IMR-90 (cell line): Measurements from ENCODE around the gene SLC12A6. TPM values are rescaled to one million over a fixed set of nuclear protein-coding genes. Genes with fewer than 3 reads are reported as not detected.

Experiments
- ATAC-seq: fragments of 200-7000 bp; cut with Tn5 transposase; 2 replicates; pipeline ENCODE4 v1.9.1; 2020; ENCODE audit warnings: low read depth, mild to moderate bottlenecking, moderate library complexity
- BruUV-seq: library from RNA; stranded (reverse); fragments of 400-500 nt; replicated peaks from 2 replicates; lab custom pipeline; 2021; lab: Mats Ljungman, UMichigan
- CTCF ChIA-PET: fragments of 300-600 bp; formaldehyde crosslinking; extraction: SDS; loops from one replicate; lab custom pipeline; 2021; ENCODE audit warnings: antibody characterized with exemption; lab: Yijun Ruan, JAX
- POLR2A ChIA-PET: fragments of 300-600 bp; sonication (Branson Sonifier 250); formaldehyde crosslinking; loops from one replicate; lab custom pipeline; 2022; ENCODE audit warnings: antibody characterized with exemption; ENCODE audit not compliant: unreplicated experiment; lab: Charles Lee
- DNase-seq: peaks from one replicate; pipeline ENCODE4 v3.0.0; 2013
- H2AFZ ChIP-seq: replicated peaks from 2 replicates; pipeline ENCODE3; 2013; ENCODE audit warnings: low read length, mild to moderate bottlenecking; ENCODE audit not compliant: poor library complexity
- H2AK5ac ChIP-seq: 2 replicates; pipeline ENCODE4 v1.6.1; 2013; ENCODE audit warnings: low read depth, low read length, inconsistent platforms
- H2AK9ac ChIP-seq: replicated peaks from 2 replicates; pipeline ENCODE3; 2013; ENCODE audit warnings: mild to moderate bottlenecking, low read depth, low read length, moderate library complexity; ENCODE audit not compliant: poor library complexity
- H2BK120ac ChIP-seq: 2 replicates; pipeline ENCODE4 v1.6.1; 2013; ENCODE audit warnings: low read depth, low read length, inconsistent platforms
- H2BK15ac ChIP-seq: 3 replicates; pipeline ENCODE4 v1.6.1; 2013; ENCODE audit warnings: low read depth, low read length, inconsistent platforms
- H2BK20ac ChIP-seq: 2 replicates; pipeline ENCODE4 v1.6.1; 2013; ENCODE audit warnings: low read depth, mild to moderate bottlenecking, inconsistent platforms, low read length, moderate library complexity
- H2BK5ac ChIP-seq: 2 replicates; pipeline ENCODE4 v1.6.1; 2013; ENCODE audit warnings: mild to moderate bottlenecking, low read depth, low read length, inconsistent platforms; ENCODE audit not compliant: poor library complexity, severe bottlenecking
- H3K14ac ChIP-seq: replicated peaks from 2 replicates; pipeline ENCODE4 v1.6.1; 2013; ENCODE audit warnings: low read depth, low read length, inconsistent platforms
- H3K18ac ChIP-seq: 2 replicates; pipeline ENCODE4 v1.6.1; 2013; ENCODE audit warnings: low read depth, low read length, control low read depth
- H3K23ac ChIP-seq: 2 replicates; pipeline ENCODE4 v1.6.1; 2013; ENCODE audit warnings: low read depth, low read length, inconsistent platforms
- H3K27ac ChIP-seq: 2 replicates; pipeline ENCODE4 v1.5.1; 2013; ENCODE audit warnings: mild to moderate bottlenecking, control low read depth, low read length; ENCODE audit not compliant: insufficient read depth
- H3K27me3 ChIP-seq: 2 replicates; pipeline ENCODE4 v1.6.1; 2013; ENCODE audit warnings: low read length; ENCODE audit not compliant: control insufficient read depth, insufficient read depth
- H3K36me3 ChIP-seq: 2 replicates; pipeline ENCODE4 v1.6.1; 2013; ENCODE audit warnings: low read length, mixed read lengths; ENCODE audit not compliant: control insufficient read depth, insufficient read depth
- H3K4ac ChIP-seq: 2 replicates; pipeline ENCODE4 v1.6.1; 2013; ENCODE audit warnings: low read depth, low read length, inconsistent platforms
- H3K4me1 ChIP-seq: 2 replicates; pipeline ENCODE4 v1.6.1; 2013; ENCODE audit warnings: low read length, mixed read lengths; ENCODE audit not compliant: control insufficient read depth, insufficient read depth
- H3K4me2 ChIP-seq: 2 replicates; pipeline ENCODE4 v1.6.1; 2013; ENCODE audit warnings: low read depth, mild to moderate bottlenecking, control low read depth, low read length, moderate library complexity
- H3K4me3 ChIP-seq: 2 replicates; pipeline ENCODE4 v1.5.1; 2013; ENCODE audit warnings: low read depth, mild to moderate bottlenecking, control low read depth, low read length, moderate library complexity; ENCODE audit not compliant: insufficient read depth
- H3K56ac ChIP-seq: 2 replicates; pipeline ENCODE4 v1.6.1; 2013; ENCODE audit warnings: low read length, inconsistent platforms; ENCODE audit not compliant: insufficient read depth; ENCODE audit errors: extremely low read depth
- H3K79me1 ChIP-seq, 2 experiments: 2 replicates each; pipeline ENCODE4 v1.6.1; 2013; ENCODE audit warnings: low read length in 2 of 2, inconsistent platforms in 1 of 2, low read depth in 1 of 2
- H3K9ac ChIP-seq: 2 replicates; pipeline ENCODE4 v1.6.1; 2013; ENCODE audit warnings: low read depth, low read length, control low read depth
- H3K9me1 ChIP-seq: 2 replicates; pipeline ENCODE4 v1.6.1; 2013; ENCODE audit warnings: low read length, inconsistent platforms; ENCODE audit not compliant: insufficient read depth
- H3K9me3 ChIP-seq: 2 replicates; pipeline ENCODE4 v1.6.1; 2013; ENCODE audit warnings: low read length; ENCODE audit not compliant: control insufficient read depth, insufficient read depth
- H4K20me1 ChIP-seq: 2 replicates; pipeline ENCODE4 v1.6.1; 2013; ENCODE audit warnings: low read length, inconsistent platforms; ENCODE audit not compliant: insufficient read depth
- H4K5ac ChIP-seq: 2 replicates; pipeline ENCODE4 v1.6.1; 2013; ENCODE audit warnings: mild to moderate bottlenecking, low read depth, low read length, control low read depth
- H4K8ac ChIP-seq, 2 experiments: 2 replicates each; pipeline ENCODE4 v1.6.1; 2013; ENCODE audit warnings: low read depth in 2 of 2, low read length in 2 of 2, control low read depth in 1 of 2, inconsistent platforms in 1 of 2
- H4K91ac ChIP-seq: 2 replicates; pipeline ENCODE4 v1.6.1; 2013; ENCODE audit warnings: low read depth, low read length, inconsistent platforms; ENCODE audit not compliant: insufficient read depth
- BHLHE40 ChIP-seq: fragments of 150-350 bp; IDR thresholded peaks from 2 replicates; pipeline ENCODE4 v1.6.1; 2016; ENCODE audit warnings: mild to moderate bottlenecking, low read depth, low read length
- FOS ChIP-seq: fragments of 150-350 bp; IDR thresholded peaks from 2 replicates; pipeline ENCODE4 v1.6.1; 2016; ENCODE audit warnings: low read depth, low read length
- MAFK ChIP-seq: IDR thresholded peaks from 2 replicates; pipeline ENCODE4 v1.6.1; 2012; ENCODE audit warnings: low read depth, low read length, improper control_type of control experiment
- NFE2L2 ChIP-seq: fragments of 150-350 bp; IDR thresholded peaks from 2 replicates; pipeline ENCODE4 v1.6.1; 2016; ENCODE audit warnings: low read depth, mild to moderate bottlenecking, low read length
- WGBS, 2 experiments: methylation state at CpG; one replicate each; pipeline versions ENCODE4 v1.1.5 to v1.1.7; 2013; ENCODE audit warnings: missing lambda C conversion rate in 2 of 2; ENCODE audit not compliant: insufficient read length in 1 of 2; ENCODE audit errors: extremely low coverage in 2 of 2; 5-methylcytosine and 5-hydroxymethylcytosine counted together
- dilution Hi-C: fragments of 300-500 bp; cut with HindIII; formaldehyde crosslinking; loops from one replicate; pipeline ENCODE4 v1.14.3; 2018; ENCODE audit warnings: low sequenced_read_pairs; ENCODE audit not compliant: unreplicated experiment
- in situ Hi-C: fragments of 300-500 bp; cut with MboI; formaldehyde crosslinking; loops from 3 replicates; pipeline ENCODE4 v1.14.3; 2019; ENCODE audit warnings: low sequenced_read_pairs, inconsistent platforms, mixed read lengths
- intact Hi-C: fragments of 100-400 bp; cut with micrococcal nuclease; formaldehyde crosslinking; loops from 2 replicates; pipeline ENCODE4 v1.10.0; 2022
- polyA plus RNA-seq, 3 experiments: library from polyadenylated mRNA; depleted of rRNA; stranded (reverse); fragments of >200 nt; gene quantifications; 2 replicates each; pipeline ENCODE4 v1.2.3, GENCODE V29; 2012; ENCODE audit warnings: low replicate concordance in 1 of 3
- total RNA-seq: library from RNA; depleted of rRNA; stranded (reverse); fragments of >200 nt; gene quantifications from 2 replicates; pipeline ENCODE4 v1.2.3, GENCODE V29; 2012

SLC12A6 gene
- total and polyA plus RNA-seq, 2 of the 4 experiments (the other 2 are of a cell fraction): 7.7 to 10.2 TPM

DNA sequence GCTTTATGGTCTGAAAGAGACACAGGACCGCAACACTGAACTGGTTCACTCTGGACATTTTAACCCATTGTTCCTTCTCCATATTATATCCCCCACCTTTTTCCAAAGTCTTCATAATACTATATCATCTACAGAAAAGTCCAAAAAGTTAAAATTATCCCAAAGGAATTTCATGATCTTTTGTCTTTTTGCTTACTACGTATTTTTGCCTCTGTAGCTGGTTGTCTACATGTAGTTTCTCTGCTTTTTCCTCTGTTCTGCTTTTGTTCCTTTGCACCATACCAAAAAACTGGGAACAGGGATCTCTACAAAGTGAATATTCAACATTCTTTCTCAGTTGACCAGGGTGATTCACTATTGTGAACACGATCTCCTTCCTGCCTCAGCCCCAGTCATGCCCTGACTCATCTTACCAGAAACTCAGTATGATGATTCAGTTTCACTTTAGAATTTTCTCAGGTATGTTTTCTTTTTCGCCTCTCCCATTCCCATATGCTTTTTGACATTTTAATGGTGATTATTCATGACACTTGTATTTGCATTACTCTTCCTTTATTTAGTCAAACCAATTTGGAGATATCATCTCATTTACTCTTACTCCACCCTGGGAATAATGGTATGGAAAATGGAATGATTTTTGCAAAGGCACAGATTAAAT is 98.3 kb downstream of the SLC12A6 start:
- Histone ChIP-seq H4K20me1 (no peaks in the 10 kb centered on the region), H3K4me3 (no peak overlapping the region), H3K9ac (peak overlapping the region; percentile 27; the same call in 1 of the 2 replicates), H2AFZ (peak overlapping the region; percentile 79), H3K4ac (peak overlapping the region; percentile 99), H3K36me3 (peaks cover 7% of the 10 kb centered on the region), H3K27ac (peak overlapping the region; percentile 97), H4K8ac (peak overlapping the region; percentile 84 to 98), H3K56ac (peak overlapping the region; percentile 92), H3K9me1 (peaks cover 10% of the 10 kb centered on the region), H2BK15ac (peak overlapping the region; percentile 99), H3K4me2 (peak overlapping the region; percentile 71), H3K9me3 (no peaks in the 10 kb centered on the region), H3K79me1 (peaks cover 2 to 9% of the 10 kb centered on the region in 2 experiments; a peak in 2 of 4 replicates), H2BK20ac (peak overlapping the region; percentile 100), H3K27me3 (no peaks in the 10 kb centered on the region), H4K91ac (peak overlapping the region; percentile 97), H2AK9ac (peak overlapping the region; percentile 96), H3K14ac (peak overlapping the region; percentile 96), H3K4me1 (peaks cover 4% of the 10 kb centered on the region), H4K5ac (peak overlapping the region; percentile 93), H2BK5ac (peak overlapping the region; percentile 99), H2AK5ac (peak overlapping the region; percentile 100), H3K23ac (peak overlapping the region; percentile 93), H3K18ac (peak overlapping the region; percentile 84), H2BK120ac (peak overlapping the region; percentile 99)
- DNase-seq (peak; percentile 91), ATAC-seq (peak; percentile 96)
- no CpG with 5 or more reads among the region's 4 CpGs for WGBS, 2 experiments
- POLR2A ChIA-PET: interaction anchor here (0.6 kb wide), 1 partner anchor 22 kb away, joined by 4 read pairs; no protein-coding TSS in a partner anchor
- in situ Hi-C loops: loop anchor here (25.0 kb wide), 1 partner anchor 348 kb away; the partner anchor contains the start of gene GOLGA8B
- dilution Hi-C loops: no loop called here
- TF ChIP-seq NFE2L2 (peak; percentile 28; the same call in 1 of the 2 replicates), BHLHE40 (no peak), MAFK (peak; percentile 79; the same call in 1 of the 2 replicates), FOS (peak; percentile 93)
- intact Hi-C loops: no loop called here
- no TSS peak for BruUV-seq
- CTCF ChIA-PET: interaction anchor here (1.0 kb wide), 1 partner anchor 128 kb away, joined by 3 read pairs; the partner anchor contains the start of gene LPCAT4
